HL-60/S4 (cell line): ENCODE results near the gene DIAPH3.

Source experiments
- in situ Hi-C: fragments of 300-500 bp; cut with MboI; formaldehyde crosslinking; loops from 2 replicates; pipeline ENCODE4 v1.14.3; 2022; ENCODE audit warnings: low sequenced_read_pairs

The DIAPH3 gene

GRCh38 chr13:59970847-59971246 lies 192.9 kb downstream of the DIAPH3 start:
- in situ Hi-C loops = no loop called here

- in situ Hi-C loops = no loop called here
Observed at GRCh38 chr13:59963827-59964226, 199.9 kb downstream of the DIAPH3 start.

- in situ Hi-C loops = no loop called here
Observed at GRCh38 chr13:59963383-59963782, 200.3 kb downstream of the DIAPH3 start.

DNA sequence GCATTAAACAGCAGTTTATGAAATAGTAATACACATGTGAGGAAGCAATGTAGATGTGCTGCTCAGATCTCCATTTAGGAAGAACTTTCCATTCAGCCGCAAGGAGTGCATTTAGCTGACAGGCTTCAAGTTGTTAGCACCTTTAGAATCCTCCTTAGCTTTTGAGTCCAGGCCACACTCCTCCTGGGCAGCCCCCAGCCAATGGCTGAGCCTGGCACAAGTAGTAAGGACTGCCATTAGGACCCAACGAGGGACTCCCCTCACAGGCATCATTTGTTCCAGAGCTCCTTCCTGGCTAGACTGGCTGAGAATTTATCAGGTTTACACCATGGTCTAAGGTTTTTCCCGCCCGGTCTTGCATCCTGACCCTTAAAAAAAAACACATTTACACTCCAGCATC lies 201.4 kb downstream of the DIAPH3 start:
- in situ Hi-C loops = no loop called here

DNA sequence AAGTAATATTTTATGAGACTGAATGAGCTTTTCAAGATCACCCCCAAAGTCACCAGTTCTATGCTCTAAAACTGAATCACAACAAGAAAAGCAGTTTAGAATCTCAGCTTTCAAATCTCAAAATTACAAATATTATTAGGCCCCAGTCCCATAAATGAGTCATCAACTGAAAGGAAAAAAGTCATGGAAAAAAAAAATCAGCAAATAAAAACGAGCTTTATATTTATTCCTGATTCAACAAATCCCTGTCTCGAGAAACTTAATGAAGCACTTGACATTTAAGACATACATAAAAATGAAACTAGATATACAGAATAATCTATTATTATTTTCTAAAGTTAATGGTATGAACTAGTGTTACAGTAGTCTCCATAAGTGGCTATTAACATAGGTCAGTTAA lies 203.0 kb downstream of the DIAPH3 start:
- in situ Hi-C loops = no loop called here

GRCh38 chr13:59957438-59957837 lies 206.3 kb downstream of the DIAPH3 start:
- in situ Hi-C loops = no loop called here

- in situ Hi-C loops = no loop called here
Observed at GRCh38 chr13:59954601-59955000, 209.1 kb downstream of the DIAPH3 start.

DNA sequence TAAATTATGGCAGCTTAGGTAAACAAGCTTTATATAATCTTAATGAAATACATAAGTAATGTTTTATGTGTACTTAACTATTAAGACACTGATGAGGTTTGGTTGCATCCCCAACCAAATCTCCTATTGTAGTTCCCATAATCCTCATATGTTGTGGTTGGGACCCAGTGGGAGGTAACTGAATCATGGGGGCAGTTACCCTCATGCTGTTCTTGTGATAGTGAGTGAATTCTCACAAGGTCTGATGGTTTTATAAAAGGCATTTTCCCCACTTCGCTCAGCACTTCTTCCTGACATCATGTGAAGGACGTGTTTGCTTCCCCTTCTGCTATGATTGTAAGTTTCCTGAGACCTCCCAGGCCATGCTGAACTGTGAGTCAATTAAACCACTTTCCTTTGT lies 212.7 kb downstream of the DIAPH3 start:
- in situ Hi-C loops = no loop called here

GRCh38 chr13:59950266-59950665 lies 213.5 kb downstream of the DIAPH3 start:
- in situ Hi-C loops = no loop called here

DNA sequence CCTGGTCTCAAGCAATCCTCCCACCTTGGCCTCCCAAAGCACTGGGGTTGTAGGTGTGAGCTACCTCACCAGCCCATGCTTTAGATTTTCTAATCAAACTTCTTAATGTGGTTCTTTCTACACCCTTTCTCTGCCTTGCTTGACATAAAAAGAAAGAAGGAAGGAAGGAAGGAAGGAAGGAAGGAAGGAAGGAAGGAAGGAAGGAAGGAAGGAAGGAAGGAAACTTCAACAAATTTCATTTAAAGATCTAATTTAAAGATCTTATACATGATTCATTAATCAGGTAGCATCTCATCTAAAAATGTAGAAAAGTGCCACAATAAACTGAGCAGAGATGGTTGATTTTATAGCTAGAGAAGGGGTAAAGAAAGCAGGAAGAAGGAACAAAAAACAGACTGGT lies 215.0 kb downstream of the DIAPH3 start:
- in situ Hi-C loops = no loop called here

DNA sequence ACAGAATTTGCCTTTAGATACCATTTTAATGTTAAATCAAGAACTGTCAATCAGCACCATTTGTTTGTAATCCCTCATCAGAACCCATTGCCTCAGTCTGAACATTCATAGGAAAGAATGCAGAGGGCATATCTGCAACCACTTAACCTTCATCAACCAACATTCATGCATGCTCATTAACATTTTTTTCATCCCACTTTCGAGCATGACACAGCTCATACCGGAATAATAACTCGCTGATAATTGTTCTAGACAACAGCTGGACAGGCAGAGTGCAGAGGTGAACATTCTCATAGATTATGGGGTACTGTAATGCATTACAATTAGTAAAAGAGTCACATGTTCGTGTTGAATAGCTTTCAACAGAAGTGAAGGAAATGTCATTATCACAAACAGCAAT lies 216.8 kb downstream of the DIAPH3 start:
- in situ Hi-C loops = no loop called here

DNA sequence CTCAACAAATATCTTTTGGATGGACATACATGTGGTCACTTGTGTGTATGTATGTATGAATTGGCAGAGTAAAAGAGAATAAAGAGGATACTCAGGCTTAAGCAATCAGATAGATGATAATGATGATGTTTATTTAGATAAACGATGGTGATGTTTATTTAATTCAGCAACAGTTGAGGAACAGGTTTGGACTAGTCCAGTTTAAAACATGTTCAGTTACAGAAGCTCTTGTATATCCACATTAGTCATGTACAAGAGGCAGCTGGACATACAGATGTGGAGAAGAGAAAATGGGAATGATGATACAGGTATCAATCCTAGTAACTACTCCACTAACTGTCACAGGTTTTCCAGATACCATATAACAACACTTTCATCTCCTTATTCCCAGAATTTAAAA lies 232.1 kb downstream of the DIAPH3 start:
- in situ Hi-C loops = no loop called here

GRCh38 chr13:59924256-59924655 lies 239.5 kb downstream of the DIAPH3 start:
- in situ Hi-C loops = no loop called here

- in situ Hi-C loops = no loop called here
Observed at GRCh38 chr13:59915252-59915651, 248.5 kb downstream of the DIAPH3 start.

DNA sequence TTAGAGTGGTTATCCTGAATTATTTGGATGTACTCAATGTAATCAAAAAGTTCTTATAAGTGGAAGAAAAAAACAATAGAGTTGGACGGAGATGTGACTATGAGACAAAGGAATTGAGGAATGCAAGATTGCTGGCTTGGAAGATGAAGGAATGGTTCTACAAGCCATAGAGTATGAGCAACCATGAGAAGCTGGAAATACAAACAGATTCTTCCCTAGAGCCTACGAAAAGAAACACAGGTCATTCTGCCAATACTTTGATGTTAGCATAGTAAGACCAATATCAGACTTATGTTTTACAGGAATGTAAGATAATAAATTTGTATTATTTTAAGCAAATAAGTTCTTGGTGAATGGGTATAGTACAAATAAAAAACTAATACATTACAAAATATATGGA lies 249.2 kb downstream of the DIAPH3 start:
- in situ Hi-C loops = no loop called here

GRCh38 chr13:59906413-59907049 lies 257.2 kb downstream of the DIAPH3 start:
- in situ Hi-C loops = no loop called here

GRCh38 chr13:59901191-59901590 lies 262.5 kb downstream of the DIAPH3 start:
- in situ Hi-C loops = no loop called here

- in situ Hi-C loops = no loop called here
Observed at GRCh38 chr13:59898066-59898465, 265.7 kb downstream of the DIAPH3 start.

GRCh38 chr13:59893266-59893665 lies 270.5 kb downstream of the DIAPH3 start:
- in situ Hi-C loops = no loop called here

- in situ Hi-C loops = no loop called here
Observed at GRCh38 chr13:59891053-59891452, 272.7 kb downstream of the DIAPH3 start.

- in situ Hi-C loops = no loop called here
Observed at GRCh38 chr13:59890054-59890453, 273.7 kb downstream of the DIAPH3 start.

DNA sequence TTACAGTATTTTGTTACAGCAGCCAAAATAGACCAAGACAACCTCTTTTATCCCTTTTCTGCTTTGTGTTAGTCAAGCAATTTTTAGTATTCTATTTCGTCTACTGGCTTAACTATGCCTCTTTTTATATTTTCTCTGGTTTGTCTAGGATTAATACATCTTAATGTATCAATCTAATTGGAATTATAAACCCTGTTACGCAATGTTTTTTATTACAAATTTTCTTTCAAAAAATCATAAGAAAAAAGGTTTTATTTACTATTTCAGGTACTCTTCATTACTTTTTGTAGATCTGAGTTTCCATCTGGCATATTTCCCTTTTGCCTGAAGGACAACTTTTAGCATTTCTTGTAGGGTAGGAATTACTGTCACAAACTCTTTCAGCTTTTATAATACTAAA lies 275.3 kb downstream of the DIAPH3 start:
- in situ Hi-C loops = no loop called here

GRCh38 chr13:59885076-59885475 lies 278.7 kb downstream of the DIAPH3 start:
- in situ Hi-C loops = no loop called here
